GM19455 (cell line): ENCODE results near the gene AP4M1.
A peak's percentile ranks its signal among the peaks of the same experiment; 100 is the strongest.

ENCODE experiments used
- ATAC-seq: cut with Tn5 transposase; IDR thresholded peaks from one replicate; pipeline ENCODE4 v1.9.1; 2021; ENCODE audit not compliant: unreplicated experiment

AP4M1 gene, protein sequence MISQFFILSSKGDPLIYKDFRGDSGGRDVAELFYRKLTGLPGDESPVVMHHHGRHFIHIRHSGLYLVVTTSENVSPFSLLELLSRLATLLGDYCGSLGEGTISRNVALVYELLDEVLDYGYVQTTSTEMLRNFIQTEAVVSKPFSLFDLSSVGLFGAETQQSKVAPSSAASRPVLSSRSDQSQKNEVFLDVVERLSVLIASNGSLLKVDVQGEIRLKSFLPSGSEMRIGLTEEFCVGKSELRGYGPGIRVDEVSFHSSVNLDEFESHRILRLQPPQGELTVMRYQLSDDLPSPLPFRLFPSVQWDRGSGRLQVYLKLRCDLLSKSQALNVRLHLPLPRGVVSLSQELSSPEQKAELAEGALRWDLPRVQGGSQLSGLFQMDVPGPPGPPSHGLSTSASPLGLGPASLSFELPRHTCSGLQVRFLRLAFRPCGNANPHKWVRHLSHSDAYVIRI

DNA sequence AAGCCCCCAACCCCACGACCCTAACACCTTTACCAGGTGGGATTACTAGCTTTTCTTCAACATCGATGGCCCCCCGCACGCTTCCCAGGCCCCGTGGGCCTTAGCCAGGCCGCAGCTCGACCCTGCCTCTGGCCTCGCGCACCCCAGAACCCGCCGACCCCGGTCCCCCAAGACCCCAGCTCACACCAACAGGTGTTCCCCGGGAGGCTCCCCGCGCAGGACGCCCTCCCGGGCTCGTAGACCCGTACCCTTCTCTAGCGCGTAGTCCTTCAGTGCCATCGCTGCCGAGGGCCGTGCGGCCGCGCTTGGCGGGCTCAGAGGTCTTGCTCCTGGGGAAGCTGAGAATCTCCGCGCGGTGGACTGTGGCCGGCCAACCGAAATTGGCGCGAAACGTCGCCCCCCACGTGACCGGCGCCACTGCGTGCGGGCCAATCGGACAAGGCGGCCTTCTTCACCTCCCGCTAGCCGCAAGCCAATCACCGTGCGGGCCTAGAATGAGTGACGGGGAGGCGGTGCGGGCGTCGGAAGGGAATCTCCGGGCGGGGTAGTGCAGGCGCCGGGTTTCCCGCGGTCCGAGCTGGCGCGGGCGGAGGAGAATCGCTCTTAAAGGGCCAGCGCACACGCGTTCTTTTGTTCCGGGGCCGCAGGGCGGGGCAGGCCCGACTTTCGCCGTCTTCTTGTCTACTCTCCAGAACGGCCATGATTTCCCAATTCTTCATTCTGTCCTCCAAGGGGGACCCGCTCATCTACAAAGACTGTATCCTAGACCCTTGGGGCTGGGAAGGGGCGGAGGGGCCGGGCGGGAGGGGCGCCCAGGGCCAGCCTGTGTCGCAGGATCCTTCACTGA is at the start of gene AP4M1, which contains the start of gene MCM7:
Gene AP4M1 (plus strand): TSS at position 628 of the 847 bp plus-strand sequence. CDS start 72 bp downstream, at position 700.
Gene MCM7 (minus strand): TSS at position 382 of the 847 bp plus-strand sequence. CDS start 103 bp downstream, at position 279.
- peak; percentile 86 for ATAC-seq

DNA sequence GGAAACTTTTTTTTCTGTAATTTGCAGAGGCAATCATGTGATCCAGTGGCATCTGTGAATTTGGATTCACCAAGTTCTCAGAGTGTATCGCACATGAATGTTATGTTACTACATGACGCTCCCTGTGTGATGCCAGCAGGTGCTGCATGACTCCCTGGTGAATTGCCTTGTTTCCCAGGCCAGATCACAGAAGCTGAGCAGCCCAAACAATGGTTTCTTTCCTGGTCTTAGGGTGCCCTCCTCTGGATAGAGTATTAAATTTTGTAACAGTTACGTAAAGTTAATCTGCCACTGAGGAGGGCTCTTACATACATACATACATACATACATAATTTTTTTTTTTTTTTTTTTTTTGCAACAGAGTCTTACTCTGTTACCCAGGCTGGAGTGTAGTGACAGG is 48.2 kb upstream of the AP4M1 start:
- ATAC-seq, result no peak

DNA sequence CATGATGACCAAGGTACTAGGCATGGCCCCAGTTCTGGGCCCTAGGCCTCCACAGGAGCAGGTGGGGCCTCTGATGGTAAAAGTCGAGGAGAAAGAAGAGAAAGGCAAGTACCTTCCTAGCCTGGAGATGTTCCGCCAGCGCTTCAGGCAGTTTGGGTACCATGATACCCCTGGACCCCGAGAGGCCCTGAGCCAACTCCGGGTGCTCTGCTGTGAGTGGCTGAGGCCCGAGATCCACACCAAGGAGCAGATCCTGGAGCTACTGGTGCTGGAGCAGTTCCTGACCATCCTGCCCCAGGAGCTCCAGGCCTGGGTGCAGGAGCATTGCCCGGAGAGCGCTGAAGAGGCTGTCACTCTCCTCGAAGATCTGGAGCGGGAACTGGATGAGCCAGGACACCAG is 44.4 kb upstream of the AP4M1 start:
- ATAC-seq, result no peak

DNA sequence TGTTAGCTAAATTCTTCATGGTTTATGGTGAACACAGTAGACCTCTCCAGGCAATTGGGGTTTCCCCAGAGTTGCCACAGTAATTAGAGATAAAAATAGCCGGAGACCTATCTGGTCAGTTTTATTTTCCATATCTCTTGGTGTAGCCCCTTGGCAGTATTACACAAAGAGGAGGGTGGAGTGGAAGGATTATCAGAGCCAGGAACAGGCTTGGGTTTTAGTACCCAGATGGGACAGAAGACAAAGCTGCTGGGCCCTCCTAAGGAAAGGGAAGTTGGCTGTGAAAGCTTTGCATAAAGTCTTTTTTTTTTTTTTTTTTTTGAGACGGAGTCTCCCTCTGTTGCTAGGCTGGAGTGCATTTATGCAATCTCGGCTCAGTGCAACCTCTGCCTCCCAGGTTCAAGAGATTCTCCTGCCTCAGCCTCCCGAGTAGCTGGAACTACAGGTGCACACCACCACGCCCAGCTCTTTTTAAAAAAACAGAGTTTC is 42.1 kb upstream of the AP4M1 start:
- no peak for ATAC-seq

DNA sequence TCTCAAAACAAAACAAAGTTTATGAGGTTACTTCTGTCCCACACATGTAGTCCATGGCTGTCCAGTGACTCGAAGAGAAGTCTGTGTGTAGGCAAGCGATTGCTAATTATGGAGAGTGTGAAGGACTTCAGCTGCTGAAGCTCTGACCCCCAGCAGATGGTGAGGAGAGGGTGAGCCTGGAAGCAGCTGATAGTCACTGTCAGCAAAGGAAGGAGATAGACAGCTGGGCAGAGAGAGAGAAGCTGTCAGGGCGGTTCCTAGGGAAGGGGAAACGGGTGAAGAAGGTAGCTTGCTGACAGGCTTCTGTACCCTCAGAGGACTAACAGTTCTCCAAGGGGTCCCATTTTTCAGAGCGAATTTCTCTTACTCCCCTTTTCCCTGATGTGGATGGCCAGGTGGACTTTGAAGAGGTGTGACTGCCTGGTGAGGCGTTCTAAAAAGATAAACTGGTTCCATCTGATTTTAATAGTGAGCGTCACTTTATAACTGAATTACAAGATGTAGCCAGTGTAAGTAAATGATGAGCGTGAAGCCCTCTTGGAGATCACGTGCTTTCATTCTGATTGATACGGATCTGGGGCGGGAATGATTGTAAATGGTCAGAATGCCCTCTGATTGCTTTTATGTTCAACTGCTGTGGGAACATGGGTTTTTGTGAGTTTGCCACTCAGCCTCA is 39.8 kb upstream of the AP4M1 start:
- ATAC-seq, result no peak

DNA sequence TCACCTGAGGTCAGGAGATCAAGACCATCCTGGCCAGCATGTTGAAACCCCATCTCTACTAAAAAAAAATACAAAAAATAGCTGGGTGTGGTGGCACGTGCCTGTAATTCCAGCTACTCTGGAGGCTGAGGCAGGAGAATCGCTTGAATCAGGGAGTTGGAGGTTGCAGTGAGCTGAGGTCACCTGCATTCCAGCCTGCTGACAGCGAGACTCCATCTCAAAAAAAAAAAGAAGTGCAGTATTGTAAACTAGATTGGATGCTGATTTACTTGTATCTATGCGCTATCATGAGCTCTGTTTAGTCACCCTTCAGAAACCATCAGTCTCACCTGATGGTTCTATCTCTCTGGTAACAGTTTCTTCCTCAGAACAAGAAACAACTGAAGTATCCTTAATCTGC is 38.1 kb upstream of the AP4M1 start:
- ATAC-seq, result no peak

DNA sequence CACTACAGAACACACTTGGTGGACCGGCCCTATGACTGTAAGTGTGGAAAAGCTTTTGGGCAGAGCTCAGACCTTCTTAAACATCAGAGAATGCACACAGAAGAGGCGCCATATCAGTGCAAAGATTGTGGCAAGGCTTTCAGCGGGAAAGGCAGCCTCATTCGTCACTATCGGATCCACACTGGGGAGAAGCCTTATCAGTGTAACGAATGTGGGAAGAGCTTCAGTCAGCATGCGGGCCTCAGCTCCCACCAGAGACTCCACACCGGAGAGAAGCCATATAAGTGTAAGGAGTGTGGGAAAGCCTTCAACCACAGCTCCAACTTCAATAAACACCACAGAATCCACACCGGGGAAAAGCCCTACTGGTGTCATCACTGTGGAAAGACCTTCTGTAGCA is 37.3 kb upstream of the AP4M1 start:
- no peak for ATAC-seq

DNA sequence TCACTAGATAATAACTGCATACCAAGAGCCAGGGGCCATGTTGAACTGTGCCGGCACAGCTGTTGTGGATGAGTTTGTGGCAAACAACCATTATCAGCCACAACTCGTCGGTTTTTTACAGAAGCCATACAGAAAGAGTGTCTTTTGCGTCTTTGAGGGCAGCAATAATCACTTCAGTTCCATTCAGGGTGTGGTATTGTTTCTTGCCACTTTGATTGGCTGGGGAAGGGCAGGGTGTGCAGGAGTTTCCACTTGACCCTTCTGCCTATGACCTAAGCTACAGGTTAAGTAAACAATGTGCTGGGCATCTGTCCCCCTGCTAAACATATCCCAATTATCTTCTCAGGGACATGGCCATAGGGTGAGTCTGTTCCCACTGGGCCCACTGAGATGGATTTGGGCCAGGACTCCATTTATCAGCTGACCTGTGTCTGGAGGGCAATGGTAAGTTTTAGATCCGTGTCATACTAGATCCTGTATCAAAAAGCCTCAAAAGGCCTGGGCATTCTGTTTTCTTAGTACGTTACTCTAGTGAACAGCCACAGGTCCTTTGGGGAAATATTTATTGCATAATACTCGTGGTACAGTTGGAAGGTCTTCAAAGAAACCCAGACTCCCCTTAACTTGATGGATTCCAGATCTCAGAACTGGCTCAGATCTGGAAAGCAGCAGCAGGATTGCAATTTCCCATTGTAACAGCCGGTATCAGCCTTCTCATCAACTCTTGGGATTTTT is 35.8 kb upstream of the AP4M1 start:
- ATAC-seq, result no peak

DNA sequence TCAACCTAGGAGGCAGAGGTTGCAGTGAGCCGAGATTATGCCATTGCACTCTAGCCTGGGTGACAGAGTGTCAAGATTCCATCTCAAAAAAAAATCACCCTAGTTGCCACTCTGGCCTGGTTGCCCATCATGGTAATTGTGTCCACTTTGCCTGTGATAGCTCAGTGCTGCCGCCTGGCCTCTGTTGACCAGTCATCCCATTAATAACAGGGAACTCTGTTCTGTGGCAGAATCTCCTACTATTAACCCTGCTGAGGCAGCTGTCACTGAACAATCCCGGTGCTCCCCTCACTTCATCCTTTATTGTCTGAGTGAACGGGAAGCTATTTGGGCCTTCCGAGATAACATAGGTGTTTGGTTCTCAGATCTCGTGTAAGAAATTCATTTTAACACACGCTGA is 34.5 kb upstream of the AP4M1 start:
- ATAC-seq, result no peak

DNA sequence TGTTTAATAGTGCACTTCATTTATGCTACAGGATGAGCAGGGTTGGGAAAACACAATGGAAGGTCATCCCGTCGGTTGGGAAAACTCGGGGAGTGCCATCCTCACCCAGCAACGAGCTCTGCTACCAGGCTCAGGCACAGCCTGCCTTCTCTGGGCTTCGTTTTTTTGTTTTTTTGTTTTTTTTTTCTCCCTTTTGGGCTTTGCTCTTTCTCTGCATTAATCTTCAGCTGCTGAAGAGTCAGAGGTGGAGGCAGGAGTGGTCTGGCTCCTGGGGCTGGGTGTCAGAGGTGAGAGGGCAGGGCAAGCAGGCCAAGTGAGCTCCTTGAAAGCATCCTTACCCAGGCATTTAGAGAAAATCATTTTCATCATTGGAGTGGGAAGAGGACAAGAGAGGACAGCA is 31.5 kb upstream of the AP4M1 start:
- ATAC-seq, result no peak

DNA sequence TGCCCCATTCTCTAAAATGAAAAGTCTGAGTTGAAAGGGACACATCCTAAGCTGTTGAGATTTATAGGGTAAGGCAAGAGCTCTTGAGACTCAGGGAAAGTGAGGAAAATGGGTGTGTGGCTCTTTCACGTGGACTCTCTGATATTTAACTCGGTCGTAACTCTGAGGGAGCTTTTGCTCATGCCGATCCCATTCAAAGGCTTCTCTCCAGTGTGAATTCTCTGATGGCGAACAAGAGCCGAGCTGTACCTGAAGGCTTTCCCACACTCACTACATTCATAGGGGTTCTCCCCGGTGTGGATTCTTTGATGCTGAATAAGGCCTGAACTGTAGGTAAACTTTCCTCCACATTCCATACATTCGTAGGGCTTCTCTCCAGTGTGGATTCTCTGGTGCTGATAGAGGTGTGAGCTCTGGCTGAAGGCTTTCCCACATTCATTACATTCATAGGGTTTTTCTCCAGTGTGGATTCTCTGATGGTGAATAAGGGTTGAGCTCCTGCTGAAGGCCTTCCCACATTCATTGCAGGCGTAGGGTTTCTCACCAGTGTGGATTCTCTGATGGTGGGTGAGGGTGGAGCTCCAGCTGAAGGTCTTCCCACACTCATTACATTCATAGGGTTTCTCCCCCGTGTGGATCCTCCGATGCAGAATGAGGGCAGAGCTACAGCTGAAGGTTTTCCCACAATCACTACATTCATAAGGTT is 30.3 kb upstream of the AP4M1 start:
- no peak for ATAC-seq

DNA sequence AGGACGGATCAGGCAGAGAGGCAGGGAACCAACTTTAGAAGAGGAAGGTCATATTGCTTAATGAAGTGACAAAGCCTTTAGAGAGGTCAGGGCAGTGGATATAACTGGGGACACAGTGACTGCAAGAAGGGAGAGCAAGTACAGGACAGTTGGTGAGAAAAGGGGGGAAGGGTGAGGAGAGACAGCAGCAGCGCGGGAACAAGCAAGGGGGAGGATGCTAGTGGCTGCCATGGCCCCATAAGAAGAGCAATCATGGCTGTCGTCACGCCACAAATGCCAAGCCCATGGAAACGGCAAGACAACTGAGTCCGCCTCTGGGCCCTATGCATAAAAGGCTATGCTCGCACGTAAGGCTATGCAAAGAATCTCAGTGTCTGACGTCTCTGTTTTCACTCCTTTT is 29.0 kb upstream of the AP4M1 start:
- ATAC-seq, result no peak

DNA sequence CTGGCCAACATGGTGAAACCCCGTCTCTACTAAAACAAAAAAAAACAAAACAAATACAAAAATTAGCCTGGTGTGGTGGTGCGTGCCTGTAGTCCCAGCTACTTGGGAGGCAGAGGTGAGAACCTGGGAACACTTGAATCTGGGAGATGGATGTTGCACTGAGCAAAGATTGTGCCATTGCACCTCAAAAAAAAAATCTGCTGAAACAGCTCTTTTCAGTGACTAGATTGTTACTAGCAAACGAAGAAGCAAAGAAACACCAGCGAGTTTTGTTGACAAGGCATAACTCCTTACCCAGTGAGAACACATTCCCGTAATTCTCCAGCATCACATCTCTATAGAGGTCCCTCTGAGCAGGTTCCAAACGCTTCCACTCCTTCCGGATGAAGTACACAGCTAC is 26.6 kb upstream of the AP4M1 start:
- no peak for ATAC-seq

DNA sequence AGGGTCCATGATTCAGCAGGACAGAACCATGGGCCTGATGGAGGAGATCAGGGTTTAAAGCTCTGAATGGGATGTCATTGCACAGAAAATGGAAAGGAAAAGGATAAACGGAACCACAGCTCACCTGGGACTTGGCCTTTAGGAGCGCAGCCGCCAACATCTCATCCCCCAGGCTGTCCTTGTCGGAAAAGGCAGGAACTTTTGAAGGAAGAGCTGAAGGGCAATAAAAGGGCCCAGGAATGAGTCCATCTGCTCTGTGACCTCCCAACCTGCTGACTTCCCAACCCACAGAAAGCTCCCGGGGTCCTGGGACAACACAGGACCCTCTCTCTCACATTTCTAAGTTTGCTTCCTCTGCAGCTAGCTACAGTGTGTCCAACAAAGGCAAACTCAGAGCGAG is 26.0 kb upstream of the AP4M1 start:
- ATAC-seq, result no peak

DNA sequence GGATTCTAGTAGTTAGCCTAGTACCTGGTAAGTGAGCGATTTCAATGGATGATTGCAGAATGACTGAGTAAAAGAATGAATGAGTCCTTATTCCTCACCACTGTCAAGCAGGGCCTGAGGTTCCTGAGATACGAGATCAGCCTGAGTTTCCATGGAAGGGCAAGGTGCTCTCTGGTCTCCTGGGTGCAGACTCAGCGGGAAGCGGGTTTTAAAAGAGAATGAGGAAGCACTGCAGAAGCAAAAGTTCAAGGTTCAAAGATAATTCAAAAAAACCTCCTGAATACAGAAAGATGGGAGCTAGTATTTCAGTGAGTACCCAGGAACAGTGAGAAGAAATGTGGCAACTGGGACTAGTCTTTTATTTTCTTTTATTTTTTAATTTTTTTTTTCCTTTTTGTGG is 24.2 kb upstream of the AP4M1 start:
- no peak for ATAC-seq

DNA sequence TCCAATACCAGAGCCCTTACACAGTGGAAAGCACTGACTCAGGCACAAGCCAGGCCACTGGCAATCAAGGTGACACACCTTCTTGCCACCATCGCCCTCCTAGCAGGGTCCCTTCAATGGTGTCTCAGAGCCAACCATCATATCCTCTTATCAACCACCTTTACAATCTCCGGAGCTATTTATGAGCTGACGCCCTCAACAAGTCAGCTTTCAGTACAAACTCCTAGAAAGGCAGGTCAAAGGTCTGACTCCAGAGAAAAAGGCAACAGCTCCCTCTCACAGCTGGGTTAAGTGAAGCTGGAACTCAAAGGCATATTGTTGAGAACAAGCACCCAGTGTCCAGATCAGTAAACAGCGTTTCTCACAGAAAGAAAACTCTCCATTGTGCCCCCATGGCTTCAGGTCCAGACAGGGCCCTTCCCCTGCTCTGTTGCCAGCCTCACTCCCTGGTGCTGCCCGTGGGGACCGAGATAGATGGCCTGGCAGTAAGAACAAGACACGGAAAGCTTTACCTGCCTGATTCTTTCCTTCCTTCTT is 22.4 kb upstream of the AP4M1 start:
- ATAC-seq, result no peak

DNA sequence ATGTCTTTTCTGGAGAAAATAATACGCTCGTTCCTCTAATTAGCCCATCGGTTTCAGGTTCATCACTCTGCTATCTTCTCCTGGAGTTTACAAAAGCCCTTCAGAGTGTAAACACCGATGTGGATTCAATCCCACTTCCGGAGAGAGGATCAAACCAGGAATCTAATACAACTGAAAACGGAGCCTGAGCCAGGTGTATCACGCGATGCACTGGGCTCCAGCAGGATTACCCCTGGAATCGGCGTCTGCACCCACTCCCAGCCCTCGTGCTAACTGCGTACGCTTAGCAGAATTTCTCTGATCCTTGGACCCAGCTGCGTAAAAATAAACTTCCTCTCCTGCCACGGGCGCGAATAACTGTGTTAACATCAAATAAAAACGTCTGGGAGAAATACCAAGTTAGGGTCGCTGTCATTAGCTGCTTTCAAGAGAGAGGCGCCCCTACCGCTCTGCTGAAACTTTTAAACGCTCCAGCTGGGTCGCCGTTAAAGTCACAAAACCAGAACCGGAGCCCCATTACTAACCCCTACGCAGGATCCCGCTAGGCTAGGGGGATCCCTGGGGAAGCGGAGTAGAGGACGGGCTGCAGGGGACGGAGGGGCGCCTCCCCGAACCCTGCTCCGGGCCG is 20.4 kb upstream of the AP4M1 start:
- peak; percentile 29 for ATAC-seq

DNA sequence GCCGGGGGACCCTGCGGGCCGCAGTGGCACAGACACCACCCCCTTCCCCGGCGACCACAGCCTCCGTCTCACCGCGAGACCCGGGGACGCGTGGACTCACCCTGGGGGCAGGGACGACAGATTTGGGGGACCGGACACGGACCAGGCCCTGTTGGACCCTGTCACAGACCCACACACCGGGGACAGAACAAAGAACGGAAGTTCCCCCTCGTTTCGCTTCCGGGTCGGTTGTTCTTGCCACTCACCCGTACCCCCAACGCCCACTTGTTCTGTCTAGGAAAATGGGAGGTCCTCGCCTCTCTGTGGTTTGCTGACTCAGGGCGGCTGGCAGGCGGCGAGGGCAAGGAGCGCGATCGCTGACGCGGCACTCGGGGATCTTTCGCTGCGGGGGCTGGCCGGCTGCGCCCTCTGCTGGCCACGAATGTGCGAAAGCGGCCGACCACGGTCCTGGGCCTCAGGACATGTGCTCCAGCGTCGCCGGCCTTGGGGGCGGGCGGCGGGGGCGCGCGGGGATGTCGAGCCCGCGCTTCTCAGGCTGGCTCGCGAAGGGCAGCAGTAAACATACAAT is 19.8 kb upstream of the AP4M1 start, which contains the start of gene ZNF3:
Gene ZNF3 (minus strand): TSS at position 189 of the 568 bp plus-strand sequence. CDS start 4,366 bp downstream, outside the sequence.
- peak; percentile 74 for ATAC-seq

DNA sequence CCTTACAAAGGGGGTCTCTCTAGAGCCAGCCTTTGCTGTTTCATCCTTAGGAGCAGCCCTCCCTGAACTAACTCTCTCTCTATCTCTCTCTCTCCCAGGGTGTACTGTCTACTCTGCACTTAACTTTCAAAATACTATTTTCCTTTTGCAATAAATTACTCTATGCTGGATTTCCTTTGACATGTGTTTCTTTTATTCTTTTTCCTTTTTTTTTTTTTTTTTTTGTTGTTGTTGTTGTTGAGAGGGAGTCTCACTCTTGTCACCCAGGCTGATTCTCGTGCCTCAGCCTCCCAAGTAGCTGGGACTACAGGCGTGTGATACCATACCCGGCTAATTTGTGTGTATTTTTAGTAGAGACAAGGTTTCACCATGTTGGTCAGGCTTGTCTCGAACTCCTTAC is 18.5 kb upstream of the AP4M1 start:
- no peak for ATAC-seq
